GM18873 (cell line): ENCODE data around the gene JAKMIP3.

Experiments
- ATAC-seq: cut with Tn5 transposase; IDR thresholded peaks from one replicate; pipeline ENCODE4 v1.9.1; 2021; ENCODE audit warnings: mild to moderate bottlenecking, moderate library complexity, moderate number of reproducible peaks; ENCODE audit not compliant: unreplicated experiment, low FRiP score

The JAKMIP3 gene

DNA sequence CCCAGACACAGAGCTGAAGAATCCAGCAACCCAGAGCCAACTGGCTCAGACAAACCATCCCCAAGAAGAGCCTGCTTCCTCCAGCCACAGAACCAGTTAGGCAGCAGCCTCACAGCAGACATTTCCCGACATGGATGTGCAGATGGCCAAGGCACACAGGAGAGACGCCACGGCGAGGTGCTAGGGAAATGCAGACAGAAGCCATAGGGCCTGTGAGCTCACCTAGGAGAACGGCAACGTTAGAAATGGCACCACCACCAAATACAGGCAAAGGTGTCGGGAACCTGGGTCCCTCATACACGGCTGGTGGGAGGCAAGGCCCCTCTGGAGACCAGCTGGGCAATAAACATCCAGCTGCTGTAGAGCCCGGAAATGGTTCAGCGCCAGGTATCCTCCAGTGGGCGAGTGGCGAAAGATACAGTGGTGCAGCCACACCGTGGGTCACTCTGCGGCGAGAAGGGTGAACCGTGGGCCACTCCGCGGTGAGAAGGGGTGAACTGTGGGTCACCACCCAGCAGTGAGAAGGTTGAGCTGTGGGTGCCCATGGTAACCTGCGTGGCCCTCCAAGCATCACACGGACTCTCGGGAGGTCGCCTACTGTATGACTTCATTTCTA is 31.2 kb downstream of the JAKMIP3 start:
- no peak for ATAC-seq

DNA sequence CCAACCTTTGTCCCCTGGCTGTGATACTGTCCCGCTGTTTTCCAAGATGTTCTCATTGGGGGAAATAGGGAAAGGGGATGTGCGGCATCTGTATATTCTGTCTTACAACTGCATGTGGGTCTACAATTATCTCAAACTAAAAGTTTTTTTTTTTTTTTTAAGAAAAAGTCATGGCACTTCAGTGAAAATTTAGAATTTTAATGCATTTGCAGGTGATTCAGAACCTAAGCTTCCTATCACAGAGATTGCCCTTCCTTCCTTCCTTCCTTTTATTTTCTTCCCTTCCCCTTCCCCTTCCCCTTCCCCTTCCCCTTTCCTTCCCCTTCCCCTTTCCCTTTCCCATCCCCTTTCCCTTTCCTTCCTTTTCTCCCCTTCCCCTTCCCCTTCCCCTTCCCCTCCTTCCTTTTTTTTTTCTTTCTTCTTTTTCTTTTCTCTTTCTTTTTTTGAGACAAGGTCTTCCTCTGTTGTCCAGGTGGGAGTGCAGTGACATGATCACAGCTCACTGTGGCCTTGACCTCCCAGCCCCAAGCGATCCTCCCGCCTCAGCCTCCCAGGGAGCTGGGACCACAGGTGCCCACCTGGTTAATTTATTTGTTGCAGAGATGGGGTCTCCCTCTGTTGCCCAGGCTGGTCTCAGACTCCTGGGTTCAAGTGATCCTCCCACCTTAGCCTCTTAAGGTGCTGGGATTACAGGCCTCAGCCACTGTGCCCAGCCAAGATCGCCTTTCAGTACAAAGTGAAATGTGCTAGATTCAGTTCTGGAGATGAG is 32.0 kb downstream of the JAKMIP3 start:
- ATAC-seq: no peak

DNA sequence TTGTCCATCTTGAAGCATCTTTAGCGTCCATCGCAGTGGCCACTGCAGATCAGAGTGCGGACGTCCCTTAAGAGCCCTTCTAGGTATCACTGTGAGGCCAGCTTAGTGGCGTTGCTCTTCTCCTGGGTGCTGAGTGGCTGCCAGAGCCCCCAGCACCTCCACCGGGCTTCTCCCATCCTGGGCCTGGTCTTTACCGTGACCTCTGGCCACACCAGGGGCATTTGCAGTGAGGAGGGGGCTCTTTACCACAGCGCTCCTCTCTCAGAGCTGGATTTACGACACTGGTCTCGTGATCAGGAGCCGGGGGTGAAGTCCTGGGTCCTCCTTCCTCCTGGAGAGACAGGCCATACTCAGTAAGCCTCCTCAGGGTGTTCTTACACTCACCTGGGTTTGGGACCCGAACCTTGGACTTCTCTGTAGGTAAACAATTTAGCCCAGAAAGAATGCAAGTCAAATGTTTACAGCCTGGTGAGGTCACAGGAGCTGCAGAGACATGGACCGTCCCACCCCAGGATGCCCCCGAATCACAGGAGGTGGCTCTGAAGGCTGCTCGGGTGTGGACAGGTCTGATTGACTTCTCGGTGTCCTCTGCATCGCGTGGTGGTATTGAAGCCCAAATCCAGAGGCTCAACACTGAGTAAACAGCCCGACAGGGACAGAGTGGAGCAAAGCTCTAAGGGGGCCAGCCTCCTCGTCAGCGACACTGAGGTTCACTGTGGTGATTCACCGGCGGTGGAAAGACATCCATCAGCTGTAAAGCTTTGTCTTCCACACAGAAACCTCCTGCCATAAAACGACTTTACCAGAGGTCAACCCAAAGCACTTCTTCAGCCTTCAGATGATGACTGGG is 33.0 kb downstream of the JAKMIP3 start:
- ATAC-seq: no peak

DNA sequence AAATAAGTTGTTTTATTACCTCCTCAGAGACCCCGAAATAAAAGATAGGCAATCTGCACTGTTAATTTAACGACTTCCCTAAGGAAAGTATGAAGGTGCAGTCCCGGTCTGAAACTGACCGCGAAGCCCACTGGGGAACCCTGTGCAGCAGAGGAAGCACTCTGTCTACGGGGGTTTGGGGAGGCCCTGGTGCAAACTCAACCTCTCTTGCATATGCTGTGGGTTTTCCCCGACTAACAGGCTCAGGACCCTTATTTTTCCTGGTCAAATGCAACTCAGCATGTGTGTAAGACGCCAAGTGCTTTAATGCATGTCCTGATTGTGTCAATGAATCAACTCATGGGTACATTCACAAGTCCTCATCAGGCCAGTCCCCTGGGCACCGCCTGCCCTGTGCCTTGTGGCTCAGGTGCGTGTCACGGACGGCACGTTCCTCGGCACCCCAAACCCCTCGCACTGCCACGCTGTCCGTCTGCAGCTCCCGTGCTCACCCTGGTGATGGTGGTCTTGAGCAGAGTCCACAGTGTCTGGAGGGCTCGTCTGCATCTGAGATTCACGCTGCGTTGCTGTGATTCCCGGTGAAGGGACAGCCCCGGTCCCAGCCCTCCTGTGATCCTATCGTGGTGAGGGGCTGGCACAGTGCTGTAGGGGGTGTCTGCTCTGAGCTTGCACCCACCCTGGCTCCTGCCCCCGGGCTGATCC is 33.8 kb downstream of the JAKMIP3 start:
- no peak for ATAC-seq

DNA sequence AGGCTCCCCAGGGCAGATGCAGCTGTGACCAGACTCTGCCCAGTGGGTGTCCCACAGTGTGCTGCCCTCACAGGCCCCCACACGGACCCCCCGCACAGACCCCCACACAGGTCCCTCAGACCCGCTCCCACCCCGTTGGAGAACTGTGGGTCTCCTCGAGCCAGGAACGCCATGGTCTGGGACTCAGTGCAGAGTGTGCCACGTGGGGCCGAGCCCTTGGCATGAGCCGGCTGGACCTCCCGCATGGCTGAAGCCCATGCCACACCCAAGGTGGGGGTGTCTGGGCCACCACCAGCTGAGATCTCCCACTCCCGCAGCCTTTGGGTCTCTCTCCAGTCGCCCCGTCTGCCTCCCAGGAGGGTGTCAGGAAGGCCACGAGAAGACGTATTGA is 34.3 kb downstream of the JAKMIP3 start:
- ATAC-seq: no peak

DNA sequence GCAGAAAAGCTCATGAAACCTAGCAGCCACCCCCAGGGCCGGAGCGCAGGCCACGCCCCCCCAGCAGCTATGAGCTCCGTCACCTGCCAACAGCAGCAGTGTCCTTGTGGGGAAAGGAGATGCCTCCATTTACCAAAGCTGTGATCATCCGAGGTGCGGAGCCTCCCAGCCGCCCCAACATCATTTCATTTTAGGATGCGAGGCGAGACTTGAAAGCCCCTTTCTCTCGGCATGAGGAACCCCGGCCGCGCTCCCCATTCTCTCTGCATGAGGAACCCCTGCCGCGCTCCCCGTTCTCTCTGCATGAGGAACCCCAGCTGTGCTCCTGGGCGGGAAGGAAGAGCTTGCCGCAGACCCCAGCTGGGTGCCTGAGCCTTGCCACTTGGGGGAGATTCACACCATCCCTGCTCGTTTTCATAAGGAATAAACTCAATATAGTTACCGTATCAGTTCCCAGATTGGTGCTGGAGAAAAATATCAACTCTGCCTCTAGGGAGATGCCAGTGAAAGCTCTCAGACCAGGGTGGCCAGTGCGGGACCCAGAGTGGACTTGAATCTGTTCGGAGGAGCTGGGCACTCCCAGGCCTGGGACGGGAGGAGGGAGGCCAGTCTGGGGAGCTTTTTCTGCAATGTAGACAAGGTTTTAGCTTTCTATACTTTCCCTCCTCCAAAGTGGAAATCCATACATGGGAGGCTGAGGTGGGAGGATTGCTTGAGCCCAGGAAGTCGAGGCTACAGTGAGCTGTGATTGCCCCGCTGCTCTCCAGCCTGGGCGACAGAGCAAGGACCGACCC is 35.0 kb downstream of the JAKMIP3 start:
- no peak for ATAC-seq

DNA sequence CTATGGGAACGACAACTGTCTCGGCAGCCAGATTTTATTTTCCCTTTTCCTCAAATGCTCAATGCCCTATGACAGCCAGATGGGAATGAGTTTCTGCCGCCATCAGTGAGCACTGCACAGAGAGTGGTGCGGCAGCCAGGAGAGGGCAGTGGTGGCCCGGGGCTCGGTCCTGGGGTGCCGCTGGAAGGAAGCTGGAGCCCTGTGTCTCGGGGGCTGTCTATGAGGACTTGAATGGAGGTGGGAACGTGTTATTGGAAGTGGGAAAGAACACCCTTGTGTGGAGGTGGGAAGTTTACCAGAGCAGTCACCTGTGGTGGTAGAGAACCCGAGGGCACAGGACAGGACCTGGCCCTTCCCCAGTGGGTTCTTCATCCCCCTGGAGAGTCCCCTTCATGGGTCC is 35.8 kb downstream of the JAKMIP3 start:
- no peak for ATAC-seq

DNA sequence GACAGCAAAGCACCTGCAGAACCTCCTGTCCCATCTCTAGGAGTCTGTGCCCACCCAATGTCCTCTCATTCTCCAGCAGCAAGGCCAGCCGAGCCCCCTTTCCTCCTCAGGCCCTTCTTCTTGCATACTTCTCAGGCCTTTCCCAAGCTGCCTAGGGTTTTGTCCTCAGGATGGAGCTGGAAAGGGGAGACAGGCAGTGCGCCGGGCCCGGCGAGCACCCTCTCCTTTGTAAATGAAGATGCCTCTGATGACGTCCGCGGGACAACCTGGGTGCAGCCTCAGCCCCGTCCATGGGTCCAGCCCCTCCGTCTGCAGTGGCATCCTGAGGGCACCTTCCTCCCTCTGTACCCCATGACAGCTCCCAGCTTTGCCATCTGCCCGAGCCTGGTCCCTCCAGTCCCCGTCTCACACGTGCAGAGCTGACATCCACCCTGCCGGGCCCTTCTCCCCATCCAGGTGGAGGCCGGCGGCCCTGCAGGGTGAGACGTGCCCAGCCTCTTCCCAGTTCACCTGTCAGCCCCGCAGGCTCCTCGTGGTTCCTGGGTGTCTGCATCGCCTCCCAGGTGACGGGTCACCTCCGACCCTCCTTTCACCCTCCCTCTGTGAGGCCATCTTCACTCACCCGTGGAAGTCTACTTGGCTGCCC is 36.4 kb downstream of the JAKMIP3 start:
- no peak for ATAC-seq

DNA sequence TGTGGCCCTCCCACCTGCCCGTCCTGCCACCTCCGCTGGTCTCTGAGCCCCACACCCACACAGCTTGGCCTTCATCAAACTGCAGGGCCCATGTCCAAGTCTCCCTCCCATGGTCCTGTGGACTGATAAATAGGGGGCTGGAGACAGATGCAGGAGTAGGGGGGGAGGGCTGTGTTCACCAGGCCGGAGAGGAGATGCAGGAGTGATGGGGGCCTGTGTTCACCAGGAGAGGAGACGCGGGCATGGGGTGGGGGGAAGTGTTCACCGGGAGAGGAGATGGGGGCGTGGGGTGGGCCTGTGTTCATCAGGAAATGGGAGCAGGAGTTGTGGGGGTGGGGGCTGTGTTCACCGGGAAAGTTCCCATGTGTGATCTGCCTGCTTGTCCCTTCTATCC is 37.0 kb downstream of the JAKMIP3 start:
- ATAC-seq: no peak

DNA sequence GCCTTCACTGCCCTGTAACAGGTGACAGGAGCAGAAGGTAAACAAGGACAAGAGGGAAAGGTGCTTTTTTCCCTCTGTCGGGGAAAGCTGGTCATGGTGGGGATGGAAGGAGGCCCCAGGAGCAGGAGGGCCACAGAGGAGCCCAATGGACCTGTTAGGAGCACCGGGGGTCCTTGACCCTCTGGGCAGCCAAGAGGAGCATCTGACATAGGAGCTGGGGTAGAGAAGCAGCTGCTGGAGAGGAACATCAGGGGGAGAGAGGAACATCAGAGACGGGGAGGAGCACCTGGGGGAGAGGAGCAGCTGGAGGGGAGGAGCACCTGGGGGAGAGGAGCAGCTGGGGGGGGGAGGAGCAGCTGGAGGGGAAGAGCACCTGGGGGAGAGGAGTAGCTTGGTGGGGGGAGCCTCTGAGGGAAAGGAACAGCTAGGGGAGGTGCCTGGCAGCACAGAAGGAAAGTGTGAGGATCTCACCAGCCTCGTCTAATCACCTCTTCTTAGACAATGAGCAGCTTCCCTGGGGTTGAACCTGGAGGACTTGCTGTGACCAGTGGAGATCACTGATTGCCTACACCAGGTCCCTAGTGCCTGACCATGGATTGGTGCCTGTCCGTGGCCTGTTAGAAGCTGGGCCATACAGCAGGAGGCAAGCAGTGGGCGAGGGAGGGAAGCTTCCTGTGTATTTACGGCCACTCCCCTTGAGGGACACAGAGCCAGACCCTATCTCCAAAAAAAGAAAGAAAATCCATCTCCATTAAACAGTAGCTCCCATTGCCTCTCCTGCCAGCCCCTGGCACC is 37.6 kb downstream of the JAKMIP3 start:
- no peak for ATAC-seq

DNA sequence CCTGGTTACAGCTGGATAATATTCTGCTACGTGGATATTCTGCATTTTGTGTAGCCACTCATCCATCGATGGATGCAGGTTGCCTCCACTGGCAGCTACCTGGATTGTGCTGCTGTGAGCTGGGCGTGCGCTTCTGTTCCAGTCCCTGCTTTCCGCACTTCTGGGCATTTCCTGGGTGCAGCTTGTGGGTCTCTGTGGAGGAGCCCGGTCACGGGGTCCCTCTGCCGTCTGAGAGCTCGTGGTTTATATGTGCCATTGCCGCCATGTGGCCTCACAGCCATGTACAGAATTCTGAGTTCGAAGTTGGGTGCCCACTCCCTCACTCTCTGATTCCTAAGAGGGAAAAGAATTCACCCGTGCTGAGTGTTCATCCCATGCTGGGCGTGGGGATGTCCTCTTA is 38.3 kb downstream of the JAKMIP3 start:
- no peak for ATAC-seq

DNA sequence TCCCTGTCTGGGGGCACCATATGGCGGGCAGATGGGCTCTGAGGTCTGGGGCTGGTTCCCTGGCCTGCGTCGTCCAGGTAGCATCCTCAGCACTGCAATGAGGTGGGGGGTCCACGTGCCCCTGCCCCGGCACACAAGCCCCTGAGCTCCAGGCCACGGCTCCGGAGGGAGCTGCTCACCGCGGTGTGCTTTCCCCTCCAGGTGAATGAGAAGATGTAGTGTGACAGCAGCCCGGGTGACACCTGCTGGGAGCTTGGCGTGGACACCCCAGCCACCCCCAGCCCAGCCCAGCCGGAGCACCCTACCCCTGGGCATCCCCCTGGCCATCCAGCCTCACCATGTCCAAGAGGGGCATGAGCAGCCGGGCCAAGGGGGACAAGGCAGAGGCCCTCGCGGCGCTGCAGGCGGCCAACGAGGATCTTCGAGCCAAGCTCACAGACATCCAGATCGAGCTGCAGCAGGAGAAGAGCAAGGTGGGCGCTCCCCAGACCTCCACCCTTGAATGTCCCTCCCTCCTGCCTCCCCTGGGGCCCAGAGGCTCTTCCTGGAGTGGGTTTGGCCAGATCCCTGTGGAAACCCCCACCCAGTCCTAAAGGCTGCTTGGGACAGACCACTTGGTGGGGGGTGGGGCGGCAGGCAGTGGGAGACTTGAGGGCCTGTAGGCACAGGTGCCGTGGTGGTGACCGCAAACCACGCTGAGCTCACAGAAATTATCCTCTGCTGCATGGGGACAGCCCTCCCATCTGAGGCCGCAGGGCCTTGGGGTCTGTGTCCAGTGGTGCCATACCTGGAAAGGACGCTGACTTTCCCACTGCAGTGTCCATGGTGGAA is 38.9 kb downstream of the JAKMIP3 start:
- no peak for ATAC-seq

DNA sequence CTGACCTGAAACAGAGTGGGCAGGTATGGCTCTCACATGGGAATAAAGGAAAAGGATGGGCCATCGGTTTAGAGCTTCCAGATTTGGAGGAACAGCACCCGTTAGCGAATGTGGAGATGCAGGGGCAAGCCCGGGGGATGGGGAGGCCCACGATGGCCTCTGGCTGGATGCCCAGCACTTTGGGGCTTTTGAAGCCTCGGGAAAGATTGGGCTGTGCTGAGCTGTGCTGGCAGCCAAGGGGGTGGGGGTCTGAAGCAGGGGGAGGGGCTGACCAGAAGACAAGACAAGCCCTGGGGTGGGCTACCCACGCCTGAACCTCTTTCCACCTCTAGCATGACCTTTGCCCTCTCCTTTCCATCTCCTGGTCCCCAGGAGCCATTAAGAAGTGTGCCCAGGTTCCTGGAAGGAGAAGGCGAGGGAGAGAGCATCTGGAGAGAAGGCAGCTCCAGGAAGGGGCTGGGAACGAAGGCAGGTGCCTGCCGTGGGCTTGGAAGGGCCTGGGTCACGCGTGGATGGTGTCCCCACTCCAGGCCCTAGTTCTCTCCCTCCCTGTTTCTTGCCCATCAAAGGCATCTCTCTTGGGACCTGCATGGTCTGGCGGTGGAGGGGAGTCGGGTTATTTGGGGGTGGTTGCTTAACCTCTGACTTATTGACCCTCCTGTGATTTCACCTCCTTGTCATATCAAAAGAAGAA is 39.7 kb downstream of the JAKMIP3 start:
- no peak for ATAC-seq

DNA sequence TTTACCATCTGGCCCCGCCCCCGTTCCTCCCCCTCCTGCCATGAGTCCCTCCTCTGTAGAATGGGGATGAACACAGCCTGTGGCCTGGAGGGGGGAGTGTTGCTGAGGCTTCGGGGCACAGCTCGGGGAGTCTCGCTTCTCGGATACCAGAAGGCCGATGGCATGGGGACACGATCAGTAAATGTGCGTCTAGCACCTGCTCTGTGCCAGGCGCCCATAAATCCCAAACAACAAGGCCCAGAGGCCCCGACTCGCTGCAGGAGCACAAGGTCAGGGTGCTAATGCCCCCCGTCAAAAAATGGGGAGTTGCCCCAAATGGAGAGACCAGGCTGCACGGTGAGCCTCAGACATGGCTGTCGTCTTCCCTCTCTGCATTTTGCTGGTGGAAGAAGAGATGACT is 40.7 kb downstream of the JAKMIP3 start:
- ATAC-seq: no peak

DNA sequence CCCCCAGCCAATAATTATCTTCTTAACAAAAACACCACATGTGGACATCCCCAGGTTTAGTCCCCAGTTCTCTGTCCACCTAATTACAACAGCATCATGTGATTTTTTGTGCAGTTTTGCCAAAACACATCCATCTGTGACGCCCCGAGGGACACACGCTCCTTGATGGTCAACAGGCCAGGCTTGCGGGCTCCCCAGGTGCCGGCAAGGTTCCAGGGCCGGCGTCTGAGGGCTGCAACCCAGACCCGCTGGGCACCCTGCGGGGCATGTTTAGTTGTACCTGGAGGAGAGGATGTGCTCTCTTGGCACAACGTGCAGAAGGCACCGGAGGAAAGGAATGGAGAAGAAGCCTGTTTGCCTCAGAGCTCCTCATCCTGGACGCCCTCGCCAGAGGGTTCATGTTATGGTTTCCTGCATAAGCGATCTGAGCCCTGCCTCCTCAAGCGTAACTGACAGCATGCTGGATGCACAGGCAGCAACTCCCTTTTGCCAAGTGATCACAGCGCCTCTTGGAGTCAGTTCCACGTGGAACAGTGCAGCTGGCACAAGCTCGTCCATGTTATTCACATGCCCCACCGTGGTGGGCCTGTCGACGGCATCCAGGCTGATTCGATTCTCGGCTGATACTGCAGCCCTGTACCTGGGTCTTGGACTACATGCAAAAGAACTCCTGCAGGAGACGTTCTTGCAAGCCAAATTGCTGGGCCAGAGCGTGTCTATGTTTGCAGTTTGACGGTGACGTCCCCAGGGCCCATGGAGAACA is 41.6 kb downstream of the JAKMIP3 start:
- no peak for ATAC-seq
